HK-2 (cell line): ENCODE measurements around the gene GNG3.
"Not testable (repeated sequence)": the region's sequence is repeated elsewhere in the genome, so short reads cannot be mapped to it uniquely, and the experiment has no call there.

Experiments
- DNase-seq: peaks from one replicate; pipeline ENCODE4 v3.0.0-alpha.2; 2018; ENCODE audit not compliant: unreplicated experiment

Gene GNG3

DNA sequence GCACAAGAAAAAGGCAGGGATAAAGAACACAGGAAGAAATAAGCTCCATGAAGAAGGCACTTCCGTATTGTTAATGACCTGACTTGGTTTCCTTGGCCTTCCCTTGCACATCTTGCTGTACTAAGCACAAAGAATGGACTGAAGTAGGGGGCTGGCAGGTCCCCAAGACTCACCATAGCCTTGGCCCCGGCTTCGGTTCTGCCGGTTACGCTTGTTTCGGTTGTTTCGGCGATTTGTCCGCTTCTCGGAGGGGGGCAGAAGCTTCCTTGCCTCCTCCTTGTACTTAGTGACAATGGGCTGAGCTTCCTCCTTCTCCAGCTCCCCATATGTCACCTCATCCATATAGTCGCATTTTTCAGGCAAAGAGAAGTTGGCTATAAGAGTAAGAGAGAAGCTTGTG, 9.3 kb downstream of the GNG3 start:
- DNase-seq = no peak

DNA sequence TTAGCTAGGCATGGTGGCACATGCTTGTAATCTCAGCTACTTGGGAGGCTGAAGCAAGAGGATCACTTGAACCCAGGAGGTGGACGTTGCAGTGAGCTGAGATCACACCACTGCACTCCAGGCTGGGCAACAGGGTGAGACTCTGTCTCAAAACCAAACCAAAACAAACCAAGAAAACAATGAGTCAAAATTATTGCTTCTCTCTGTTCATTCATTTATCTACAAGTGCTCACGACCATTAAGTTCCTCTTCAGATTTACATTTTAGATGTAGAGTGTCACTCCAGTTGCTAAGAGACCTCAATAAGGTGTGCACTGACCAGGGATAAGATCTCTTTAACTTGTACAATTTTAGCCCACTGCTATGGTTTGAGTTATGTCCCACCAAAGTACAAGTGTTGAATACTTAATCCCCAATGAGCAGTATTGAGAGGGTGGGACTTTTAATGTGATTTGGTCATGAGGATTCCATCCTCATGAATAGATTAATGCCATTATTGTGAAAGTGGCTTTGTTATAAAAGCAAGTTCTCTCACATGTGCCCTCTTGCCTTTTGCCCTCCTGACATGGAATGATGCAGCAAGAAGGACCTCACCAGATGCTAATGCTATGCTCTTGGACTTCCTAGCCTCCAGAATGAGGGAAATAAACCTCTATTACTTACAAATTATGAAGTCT, 12.0 kb downstream of the GNG3 start:
- no peak for DNase-seq

DNA sequence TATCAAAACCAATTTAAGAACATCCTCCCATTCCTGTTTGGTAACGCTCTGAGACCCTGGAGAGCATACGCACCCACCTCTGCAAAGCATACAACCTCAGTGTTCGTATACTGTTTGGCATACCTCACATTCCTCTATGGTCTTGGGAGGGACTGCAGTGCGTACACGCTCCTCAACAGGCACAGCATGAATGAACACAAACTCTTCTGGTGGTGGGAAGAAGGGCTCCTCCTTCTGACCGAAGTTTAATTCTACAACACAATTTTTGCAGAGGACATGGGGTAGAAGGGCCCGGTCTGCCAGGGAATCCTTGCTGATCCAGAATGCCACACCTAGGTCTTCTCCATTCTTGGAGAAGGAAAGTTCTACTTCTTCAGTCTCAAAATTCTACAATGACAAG, 14.5 kb downstream of the GNG3 start:
- DNase-seq = no peak

DNA sequence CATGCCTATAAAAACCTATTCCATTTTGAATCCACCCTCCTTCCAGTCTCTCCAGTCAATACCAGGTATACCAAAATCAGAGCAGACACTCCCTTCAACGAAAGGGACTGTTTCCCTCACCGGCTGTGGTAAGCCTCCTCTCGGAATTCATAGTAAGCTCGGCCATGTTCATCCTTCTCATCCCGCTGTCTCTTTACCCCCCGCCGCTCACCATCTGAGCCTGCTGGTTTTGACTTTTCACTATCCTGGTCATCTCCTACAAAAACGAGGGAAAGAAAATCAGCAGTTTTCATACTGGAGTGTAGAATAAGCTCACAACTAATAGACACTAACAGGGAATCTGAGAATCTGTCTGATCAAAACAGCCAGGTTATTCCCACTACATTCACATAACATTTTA, 16.7 kb downstream of the GNG3 start:
- DNase-seq = no peak

DNA sequence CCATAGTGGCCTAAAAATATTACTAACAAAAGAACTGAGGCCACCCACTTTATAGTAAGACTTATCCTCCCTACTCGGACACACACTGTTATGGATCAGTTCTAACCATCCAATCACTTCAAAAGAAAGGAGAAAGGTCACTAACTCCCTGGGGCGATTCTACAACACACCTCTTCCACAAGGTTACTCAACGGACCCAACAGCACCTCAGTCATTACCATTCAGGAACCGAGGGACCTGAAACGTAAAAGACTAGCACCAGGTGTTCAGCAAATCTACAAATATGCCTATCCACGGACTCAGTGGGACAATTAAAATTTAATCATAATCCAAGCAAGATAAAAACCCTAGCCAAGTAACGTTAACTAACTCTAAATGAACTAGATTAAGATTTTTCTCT, 18.2 kb downstream of the GNG3 start:
- no peak for DNase-seq

DNA sequence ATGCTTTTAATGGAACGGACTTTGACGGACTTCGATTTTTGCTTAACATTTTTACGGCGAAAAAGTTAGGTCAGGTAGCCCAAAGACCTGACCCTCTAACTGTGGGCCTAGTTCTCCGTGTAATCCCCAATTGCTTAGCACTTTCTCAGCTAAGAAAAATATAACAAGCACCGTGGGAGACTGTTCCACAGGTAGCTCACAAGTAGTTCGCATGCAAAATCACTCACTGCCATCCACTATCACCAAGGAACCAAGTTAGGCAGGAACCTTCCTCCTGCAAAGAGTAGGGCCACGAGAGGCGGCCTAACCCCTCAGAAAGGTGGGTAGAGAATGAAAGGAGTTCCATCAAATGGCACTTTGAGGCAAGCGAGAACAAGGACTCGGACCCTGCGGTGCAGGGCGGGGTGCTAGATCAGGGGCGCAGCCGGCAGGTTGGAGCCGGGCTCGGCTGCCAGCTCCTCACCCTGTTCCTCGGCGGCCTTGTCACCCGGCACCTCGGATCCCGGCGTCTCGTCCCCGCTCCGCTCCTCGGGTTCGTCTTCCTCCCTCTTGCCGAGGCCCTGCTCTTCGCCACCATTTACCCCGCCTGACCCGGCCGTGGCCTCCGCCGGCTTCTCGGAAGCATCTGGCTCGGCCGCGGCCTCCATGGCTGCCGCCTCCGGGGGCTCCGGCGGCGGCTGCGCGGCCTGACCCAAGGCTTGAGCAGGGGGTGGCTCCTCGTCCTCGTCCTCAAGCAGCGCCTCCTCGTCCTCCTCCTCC, 18.9 kb downstream of the GNG3 start:
- DNase-seq = no peak

DNA sequence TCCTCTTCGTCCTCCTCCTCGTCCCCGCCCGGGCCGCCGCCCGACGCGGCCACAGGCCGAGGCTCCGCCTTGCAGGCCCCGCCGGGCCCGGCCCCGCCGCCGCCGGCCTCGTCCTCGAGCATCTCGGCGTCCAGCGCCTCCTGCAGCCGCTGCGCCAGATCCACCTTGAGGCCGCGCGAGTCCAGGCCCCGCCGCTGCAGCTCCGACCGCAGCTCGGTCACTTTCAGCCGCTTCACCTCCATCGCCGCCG, 19.4 kb downstream of the GNG3 start:
- DNase-seq = no peak

DNA sequence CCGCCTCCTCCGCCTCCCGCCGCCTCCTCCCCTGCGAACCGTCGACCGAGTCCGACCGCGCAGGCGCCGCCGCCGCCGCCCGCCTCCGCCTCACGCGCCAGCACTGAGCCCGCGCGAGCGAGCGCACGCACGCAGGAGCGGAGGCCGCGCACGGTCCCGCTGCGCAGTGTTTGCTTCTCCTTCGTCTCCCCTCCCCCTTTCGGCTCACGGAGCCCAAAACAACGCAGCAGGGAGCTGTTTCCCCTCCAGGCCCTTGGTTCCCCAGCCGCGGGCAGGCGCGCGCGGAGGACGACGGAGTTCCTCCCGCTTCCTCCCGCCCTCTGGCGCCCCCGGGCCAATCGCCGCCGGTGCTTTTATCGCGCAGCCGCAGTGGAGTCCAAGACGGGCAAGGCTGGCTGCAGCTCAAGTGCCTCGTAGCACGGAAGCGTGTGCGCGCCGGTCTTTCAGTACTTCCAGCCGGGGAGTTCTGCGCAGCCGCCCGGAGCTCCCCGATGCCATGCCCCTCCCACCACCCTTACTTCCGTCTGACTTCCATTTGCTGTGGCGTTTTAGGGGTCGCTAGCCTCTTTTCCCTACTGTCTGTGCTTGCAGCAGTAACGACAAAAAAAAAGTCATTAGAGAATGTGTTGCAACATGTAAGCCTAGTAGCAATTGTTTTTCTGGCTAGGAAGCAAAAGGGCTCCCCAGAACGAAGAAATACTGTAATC, 19.8 kb downstream of the GNG3 start, which contains the start of gene HNRNPUL2:
TSS of gene HNRNPUL2 (minus strand) at position 293 of the 707 bp plus-strand sequence. CDS start 301 bp downstream, outside the sequence.
- peak; percentile 95 for DNase-seq

DNA sequence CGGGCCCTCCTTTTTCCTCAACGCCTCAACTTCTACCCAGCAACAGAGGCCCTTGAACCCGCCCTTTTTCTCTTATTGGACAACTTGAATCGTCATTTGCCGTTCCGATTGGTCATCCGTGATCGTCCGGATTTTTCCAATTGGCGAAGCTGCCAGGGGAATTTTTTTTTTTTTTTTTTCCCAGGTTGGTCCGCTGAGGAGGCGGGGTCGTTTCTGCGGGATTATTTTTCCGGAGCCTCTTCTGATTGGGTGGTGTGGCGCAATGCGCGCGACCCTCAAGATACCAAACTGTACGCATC, 20.3 kb downstream of the GNG3 start:
- DNase-seq = peak; percentile 76

DNA sequence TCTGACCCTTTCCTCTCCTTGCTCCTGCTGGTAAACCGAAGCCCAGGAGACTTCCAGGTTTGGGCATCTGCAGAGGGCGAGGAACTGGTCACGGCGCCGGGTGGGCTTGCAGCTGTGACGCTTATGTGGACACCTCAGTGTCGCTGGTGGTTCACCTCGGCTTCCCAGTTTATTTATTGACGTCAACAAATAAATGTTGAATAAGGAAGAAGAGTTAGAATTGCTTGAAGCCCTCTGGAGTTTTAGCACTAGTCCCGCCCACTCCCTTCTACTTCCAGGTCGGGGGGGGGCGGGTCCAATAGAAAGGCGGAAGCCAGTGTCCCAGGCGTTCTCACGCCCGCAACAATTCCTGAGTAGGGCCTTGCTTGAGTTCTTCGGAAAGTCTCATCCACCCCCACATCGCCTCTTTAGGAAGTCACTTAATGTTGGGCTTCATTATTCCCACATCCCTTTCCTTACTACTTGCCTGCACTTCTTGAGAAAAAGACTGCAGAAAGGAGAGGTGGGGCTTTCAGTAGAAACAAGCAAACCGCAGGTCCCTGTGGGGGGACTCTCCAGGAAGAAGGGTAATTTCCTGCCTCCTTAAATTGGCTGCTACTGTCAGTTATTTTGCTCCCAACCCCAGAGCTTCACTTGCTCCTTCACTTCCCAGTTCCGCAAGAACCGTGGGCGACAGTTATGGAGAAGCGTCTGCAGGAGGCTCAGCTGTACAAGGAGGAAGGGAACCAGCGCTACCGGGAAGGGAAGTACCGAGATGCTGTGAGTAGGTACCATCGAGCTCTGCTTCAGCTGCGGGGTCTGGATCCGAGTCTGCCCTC, 20.9 kb downstream of the GNG3 start, which contains the start of gene TTC9C:
TSS of gene TTC9C (plus strand) at position 316 of the 818 bp plus-strand sequence. CDS start at position 679, 363 bp downstream.
- peak; percentile 73 for DNase-seq

DNA sequence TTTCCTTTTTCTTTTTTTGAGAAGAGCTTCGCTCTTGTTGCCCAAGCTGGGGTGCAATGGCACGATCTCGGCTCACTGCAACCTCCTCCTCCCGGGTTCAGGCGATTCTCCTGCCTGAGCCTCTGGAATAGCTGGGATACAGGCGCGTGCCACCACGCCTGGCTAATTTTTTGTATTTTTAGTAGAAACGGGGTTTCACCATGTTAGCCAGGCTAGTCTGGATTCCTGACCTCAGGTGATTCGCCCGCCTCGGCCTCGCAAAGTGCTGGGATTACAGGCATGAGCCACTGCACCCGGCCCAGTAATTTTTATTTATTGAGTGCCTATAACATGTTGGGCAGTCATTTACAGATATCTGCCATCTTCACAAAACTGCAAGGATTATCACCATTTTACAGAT, 22.6 kb downstream of the GNG3 start:
- DNase-seq = not testable (repeated sequence)

DNA sequence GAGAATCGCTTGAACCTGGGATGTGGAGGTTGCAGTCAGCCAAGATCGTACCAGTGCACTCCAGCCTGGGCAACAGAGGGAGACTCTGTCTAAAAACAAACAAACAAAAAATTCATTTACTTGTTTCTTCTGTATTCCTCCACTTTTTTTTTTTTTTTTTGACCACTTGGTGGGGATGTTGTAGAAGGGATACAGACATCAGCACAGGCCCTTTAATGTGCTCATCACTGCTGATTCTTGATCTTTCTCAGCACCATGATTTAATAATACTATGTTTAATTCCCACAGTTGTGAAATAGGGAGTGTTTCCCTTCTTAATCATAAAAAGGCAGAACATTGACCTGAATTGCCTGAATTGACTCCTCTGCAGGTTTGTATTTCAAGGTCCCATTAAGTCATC, 25.4 kb downstream of the GNG3 start:
- no peak for DNase-seq

DNA sequence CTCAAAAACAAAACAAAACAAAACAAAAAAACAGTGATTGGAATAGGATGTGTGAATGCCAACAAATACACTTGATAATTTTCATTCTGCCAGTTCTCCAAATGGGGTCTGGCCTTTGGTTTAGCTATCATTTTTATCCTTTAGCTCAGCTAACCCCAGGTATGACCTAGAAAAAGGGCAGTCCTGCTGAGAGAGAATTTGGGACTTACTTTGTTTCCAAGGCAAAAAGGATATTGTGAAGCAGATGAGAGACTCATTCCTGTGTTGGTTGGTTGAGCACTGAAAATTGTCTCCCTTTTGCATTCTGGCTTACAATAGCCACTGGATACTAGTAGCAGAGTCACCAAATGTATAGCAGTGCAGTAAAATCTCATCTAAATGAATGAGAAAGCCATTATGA, 29.7 kb downstream of the GNG3 start:
- no peak for DNase-seq

DNA sequence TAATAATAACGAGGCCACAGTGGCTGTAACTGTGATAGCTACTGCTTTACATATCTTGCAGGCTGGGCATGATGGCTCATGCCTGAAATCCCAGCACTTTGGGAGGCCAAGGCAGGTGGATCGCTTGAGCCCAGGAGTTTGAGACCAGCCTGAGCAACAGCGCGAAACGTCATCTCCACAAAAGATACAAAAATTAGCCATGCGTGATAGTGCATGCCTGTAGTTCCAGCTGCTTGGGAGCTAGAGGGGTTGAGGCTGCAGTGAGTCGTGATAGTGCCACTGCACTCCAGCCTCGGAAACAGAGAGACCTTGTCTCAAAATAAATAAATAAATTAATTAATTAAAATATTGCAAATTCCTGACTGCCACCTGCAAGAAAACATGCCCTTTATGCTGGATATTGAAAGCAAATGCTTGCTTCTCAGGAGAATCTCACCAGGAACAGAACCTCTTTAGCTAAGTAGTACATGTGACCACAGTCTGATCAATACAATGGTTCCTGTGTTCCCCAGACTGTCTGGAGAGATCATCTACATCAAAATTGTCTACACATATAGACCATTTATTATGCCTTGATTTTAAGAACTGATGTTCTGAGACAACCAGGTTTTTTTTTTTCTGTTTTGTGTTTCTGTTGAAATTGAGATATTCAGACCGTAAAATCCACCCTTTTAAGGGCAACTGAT, 40.1 kb downstream of the GNG3 start:
- DNase-seq = no peak

DNA sequence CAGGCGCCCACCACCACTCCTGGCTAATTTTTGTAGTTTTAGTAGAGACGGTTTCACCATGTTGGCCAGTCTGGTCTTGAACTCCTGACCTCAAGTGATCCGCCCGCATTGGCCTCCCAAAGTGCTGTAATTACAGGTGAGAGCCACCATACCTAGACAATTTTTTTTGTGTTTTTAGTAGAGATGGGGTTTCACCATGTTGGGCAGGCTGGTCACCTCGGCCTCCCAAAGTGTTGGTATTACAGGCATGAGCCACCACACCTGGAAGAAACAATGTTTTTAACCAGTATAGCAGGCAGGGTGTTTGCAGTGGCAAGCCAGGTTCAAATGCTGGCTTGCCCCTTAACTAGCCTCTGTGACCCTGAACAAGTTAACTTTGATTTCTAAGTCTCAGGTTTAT, 42.5 kb downstream of the GNG3 start:
- not testable (repeated sequence) for DNase-seq

DNA sequence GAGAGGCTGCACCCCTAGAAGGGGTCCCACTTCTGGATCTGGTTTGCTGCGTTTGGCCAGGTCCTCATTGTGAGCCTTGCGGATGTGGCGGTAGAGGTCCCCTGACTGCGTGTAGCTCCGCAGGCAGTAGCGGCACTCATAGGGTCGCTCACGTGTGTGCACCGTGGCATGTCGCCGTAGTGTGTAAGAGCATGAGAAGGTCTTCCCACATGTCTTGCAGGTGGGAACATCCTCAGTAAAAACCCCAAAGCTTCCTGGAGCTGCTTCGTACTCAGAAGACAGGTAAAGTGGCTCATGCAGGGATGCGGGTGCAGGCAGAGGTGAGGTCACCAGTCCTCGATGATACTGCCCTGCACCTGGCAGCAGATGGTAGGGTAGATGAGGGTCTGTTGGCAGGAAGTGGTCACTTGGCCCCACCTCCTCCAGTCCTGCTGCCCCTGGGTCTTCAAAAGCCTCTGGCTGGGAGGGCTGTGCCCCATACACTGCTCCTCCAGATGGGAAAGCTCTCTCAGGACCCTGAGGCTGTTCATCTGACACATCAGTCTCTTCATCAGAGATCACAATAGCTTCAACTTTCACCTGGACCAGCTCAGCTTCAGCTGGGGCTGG, 44.8 kb downstream of the GNG3 start:
- DNase-seq = no peak

DNA sequence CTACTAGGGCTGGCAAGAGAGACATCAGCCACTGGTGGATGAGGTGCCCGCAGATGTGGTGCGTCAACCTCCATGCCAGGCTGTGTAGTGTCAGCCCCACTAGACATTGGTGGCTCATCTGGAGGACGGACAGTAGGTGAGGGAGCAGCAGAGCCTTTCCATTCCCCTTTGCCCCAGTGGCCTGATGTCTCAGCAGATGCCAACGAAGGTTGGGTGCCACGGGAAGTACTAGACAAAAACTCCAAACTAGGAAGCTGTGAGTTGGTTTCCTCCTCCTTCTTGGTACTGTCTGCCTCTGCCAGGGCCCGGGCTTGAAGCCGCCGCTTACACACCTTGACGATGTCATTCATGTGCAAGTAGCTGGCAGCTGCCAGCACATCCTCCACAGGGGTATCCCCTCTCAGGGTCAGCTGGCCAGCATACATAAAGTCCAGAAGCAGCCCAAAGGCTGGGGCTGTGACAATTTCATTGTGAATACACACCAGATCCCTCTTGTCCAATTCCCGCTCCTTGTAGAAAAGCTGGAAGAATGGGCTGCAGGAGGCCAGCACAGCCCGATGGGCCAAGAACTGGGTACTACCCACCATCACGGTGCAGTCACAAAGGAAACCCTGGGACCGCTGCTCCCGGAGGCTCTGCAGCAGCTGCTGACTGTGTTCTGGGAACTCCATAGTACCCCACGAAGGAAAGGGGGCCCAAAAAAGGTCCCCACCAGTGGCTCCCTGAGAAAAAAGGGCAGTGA, 45.7 kb downstream of the GNG3 start:
- DNase-seq = no peak

DNA sequence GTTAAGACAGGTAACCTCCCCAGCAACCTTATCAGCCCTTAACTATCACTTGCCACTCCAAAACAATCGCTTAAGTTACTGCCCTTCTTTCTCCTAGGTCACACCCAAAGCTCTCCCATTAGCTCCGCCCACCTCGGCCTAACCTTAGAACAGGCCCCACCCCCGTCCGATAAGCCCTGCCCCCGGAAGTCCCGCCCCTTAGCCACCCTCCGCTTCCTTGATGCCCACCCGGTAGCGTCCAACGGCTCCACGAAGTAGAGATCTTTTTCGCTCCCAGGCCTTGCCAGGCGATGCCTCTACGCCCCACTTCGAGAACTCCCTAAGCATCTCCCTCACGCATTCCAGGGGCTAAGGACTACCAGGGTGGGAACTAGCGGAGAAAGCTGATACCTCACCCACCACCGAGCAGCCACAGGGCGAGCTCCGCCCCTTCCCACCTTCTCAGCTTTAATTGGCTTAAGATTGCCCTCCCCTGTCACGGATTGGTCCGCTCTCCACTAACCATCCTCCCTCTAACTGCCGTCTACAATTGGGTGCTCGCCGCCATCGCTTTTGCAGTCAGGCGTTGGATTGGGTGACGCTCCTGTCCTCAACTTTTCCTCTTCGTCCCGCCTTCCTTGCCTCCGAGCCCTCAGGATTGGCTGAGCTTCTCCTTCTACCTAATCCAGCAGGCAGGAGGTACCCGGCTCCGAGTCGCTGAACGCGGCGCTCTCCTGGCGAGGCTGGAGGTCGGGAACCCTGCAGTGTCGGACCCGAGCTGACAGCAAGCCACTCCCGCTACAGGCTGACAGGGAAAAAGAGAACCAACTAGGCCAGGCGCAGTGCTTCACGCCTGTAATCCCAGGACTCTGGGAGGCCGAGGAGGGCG, 46.5 kb downstream of the GNG3 start, which contains the start of gene ZBTB3:
TSS of gene ZBTB3 (minus strand) at position 425 of the 868 bp plus-strand sequence. CDS start 496 bp downstream, outside the sequence.
- DNase-seq = peak; percentile 93

DNA sequence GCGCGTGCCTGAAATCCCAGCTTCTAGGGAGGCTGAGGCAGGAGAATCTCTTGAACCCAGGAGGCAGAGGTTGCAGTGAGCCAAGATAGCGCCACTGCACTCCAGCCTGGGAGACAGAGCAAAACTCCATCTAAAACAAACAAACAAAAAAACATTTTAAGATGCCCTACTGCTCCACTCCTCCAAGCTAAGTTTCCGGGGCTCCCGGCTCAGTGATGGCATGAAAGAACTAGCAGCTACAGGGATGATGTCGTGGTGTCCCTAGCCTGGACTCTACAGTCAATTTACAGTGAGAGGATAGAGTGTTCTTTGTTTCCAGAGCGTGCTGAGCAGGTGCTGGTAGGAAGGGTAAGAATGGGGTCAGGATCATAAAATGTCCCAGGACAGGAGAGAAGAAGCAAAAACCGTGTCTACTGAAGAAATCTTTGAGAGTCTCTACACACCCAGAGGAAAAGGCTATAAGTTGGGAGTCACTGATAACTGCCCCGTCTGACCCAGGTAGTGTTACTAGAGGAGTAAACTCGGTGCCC, 47.7 kb downstream of the GNG3 start:
- no peak for DNase-seq
